ENCODE measurements around the gene NLK. TPM values are rescaled to one million over a fixed set of nuclear protein-coding genes. Genes with fewer than 3 reads are reported as not detected.

The NLK gene
- total and polyA plus RNA-seq, 2 of the 13 experiments (the other 11 are each of a cell fraction or from before 2014, with no cell fraction given): 13.4 to 14.6 TPM

DNA sequence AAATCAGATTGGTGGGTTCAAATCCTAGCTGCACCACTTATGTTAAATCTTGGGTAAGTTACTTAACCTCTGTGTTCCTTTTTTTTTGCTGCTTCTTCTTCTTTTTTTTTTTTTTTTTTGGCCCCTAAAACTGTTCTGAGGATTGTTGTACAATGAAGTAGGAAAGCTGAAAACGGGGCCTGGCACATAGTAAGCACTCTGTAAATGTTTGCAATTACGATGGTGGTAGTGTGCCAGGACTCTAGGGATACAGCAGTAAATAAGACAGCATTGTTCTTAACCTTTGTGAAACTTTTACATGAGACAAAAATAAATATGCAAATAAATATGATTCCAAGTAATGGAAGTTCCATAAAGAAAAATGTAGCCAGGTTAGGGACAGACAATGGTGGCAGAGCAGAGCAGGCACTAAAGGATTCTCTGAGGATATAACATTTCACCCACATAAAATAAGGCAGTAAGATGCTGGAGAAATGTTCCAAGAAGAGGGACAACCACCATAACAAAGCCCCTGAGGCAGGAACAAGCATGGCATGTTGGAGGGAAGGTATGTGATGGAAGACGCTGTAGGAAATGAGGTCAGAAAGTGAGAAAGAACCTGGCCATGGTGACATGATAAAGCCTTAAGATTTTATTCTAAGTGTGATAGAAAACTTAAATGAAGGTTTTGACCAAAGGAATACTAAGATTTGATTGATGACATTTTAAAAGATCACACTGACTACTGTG is 127.3 kb downstream of the NLK start:
- ChIA-PET CTCF (ENCODE audit: low intra/inter-chr PET ratio, low total read pairs) (no interaction called here), POLR2A (no interaction called here)
- no peak overlapping the region for H2AFZ ChIP-seq (ENCODE audit: low read length)
- ATAC-seq (no peak), DNase-seq (ENCODE audit: low spot score) (no peak), FAIRE-seq (no peak)
- H3K79me2 ChIP-seq (ENCODE audit: insufficient read depth, low read length): no peaks in the 10 kb centered on the region
- H3K4me1 ChIP-seq (ENCODE audit: insufficient read depth, low read length): no peaks in the 10 kb centered on the region
- no peaks in the 10 kb centered on the region for H4K20me1 ChIP-seq (ENCODE audit: insufficient read depth, low read length)
- intact Hi-C loops (cut with micrococcal nuclease; ENCODE audit: unreplicated experiment) (no loop called here), in situ Hi-C loops (cut with HindIII; ENCODE audit: extremely low pct_ligation_motif_present, low pct_unique_long_range_greater_than_20kb) (no loop called here)
- H3K4me3 ChIP-seq (replicated peaks in 1 of 3; ENCODE audit: insufficient read depth in 1 of 3, low read depth in 2 of 3, low read length in 3 of 3): no peak overlapping the region
- no peak overlapping the region for H3K27ac ChIP-seq (ENCODE audit: extremely low read length, insufficient read depth, low read length)
- H3K27me3 ChIP-seq (ENCODE audit: control insufficient read depth in 1 of 2, insufficient read depth in 2 of 2, low read length in 2 of 2): no peaks in the 10 kb centered on the region
- no peak overlapping the region for H3K4me2 ChIP-seq (ENCODE audit: low read depth, low read length)
- no TSS peak for BruUV-seq (replicated peaks)
- WGBS (ENCODE audit: low lambda C conversion rate): 97% methylated on average over 3 of the region's 3 CpGs
- TF ChIP-seq ZNF746 (CRISPR knock-in tag; IDR thresholded peaks at IDR 0.05): no peak
- no peak for TF ChIP-seq ZNF788 (CRISPR knock-in tag; IDR thresholded peaks at IDR 0.05; ENCODE audit: borderline replicate concordance)
- H3K36me3 ChIP-seq (replicated peaks in 1 of 2; ENCODE audit: control insufficient read depth in 1 of 2, insufficient read depth in 2 of 2, low read length in 2 of 2): peaks cover 0 to 2% of the 10 kb centered on the region in 2 experiments; a peak in 2 of 5 replicates
- no peaks in the 10 kb centered on the region for H3K9me3 ChIP-seq (ENCODE audit: low read length)
- no peak overlapping the region for H3K9ac ChIP-seq (ENCODE audit: insufficient read depth, low read depth, low read length)

- Histone ChIP-seq H3K27ac (ENCODE audit: extremely low read length, insufficient read depth, low read length) (no peak overlapping the region), H3K79me2 (ENCODE audit: insufficient read depth, low read length) (no peaks in the 10 kb centered on the region), H3K4me1 (ENCODE audit: insufficient read depth, low read length) (no peaks in the 10 kb centered on the region), H4K20me1 (ENCODE audit: insufficient read depth, low read length) (no peaks in the 10 kb centered on the region), H3K27me3 (ENCODE audit: control insufficient read depth in 1 of 2, insufficient read depth in 2 of 2, low read length in 2 of 2) (no peaks in the 10 kb centered on the region), H3K4me2 (ENCODE audit: low read depth, low read length) (no peak overlapping the region), H3K9ac (ENCODE audit: insufficient read depth, low read depth, low read length) (no peak overlapping the region), H3K9me3 (ENCODE audit: low read length) (no peaks in the 10 kb centered on the region), H3K36me3 (replicated peaks in 1 of 2; ENCODE audit: control insufficient read depth in 1 of 2, insufficient read depth in 2 of 2, low read length in 2 of 2) (peaks cover 0 to 2% of the 10 kb centered on the region in 2 experiments; a peak in 3 of 5 replicates), H2AFZ (ENCODE audit: low read length) (no peak overlapping the region), H3K4me3 (replicated peaks in 1 of 3; ENCODE audit: insufficient read depth in 1 of 3, low read depth in 2 of 3, low read length in 3 of 3) (no peak overlapping the region)
- no peak for ATAC-seq
- ChIA-PET CTCF (ENCODE audit: low intra/inter-chr PET ratio, low total read pairs) (no interaction called here), POLR2A (no interaction called here)
- FAIRE-seq: no peak
- no TSS peak for BruUV-seq (replicated peaks)
- DNase-seq (ENCODE audit: low spot score): no peak
- intact Hi-C loops (cut with micrococcal nuclease; ENCODE audit: unreplicated experiment): no loop called here
- in situ Hi-C loops (cut with HindIII; ENCODE audit: extremely low pct_ligation_motif_present, low pct_unique_long_range_greater_than_20kb): no loop called here
- TF ChIP-seq ZHX1 (CRISPR knock-in tag; IDR thresholded peaks at IDR 0.05; ENCODE audit: low read depth) (no peak), TFDP2 (CRISPR knock-in tag; IDR thresholded peaks at IDR 0.05) (no peak), RELA (CRISPR knock-in tag; IDR thresholded peaks at IDR 0.05) (no peak), ZBTB8A (CRISPR knock-in tag; IDR thresholded peaks at IDR 0.05; ENCODE audit: borderline replicate concordance, low read depth) (no peak), ZNF749 (CRISPR knock-in tag; IDR thresholded peaks at IDR 0.05; ENCODE audit: borderline replicate concordance) (no peak), POLR2AphosphoS5 (IDR thresholded peaks at IDR 0.05; ENCODE audit: low read depth, low read length) (no peak), RBM22 (optimal IDR thresholded peaks at IDR 0.05; ENCODE audit: low read length) (no peak), ZMYM3 (CRISPR knock-in tag; IDR thresholded peaks at IDR 0.05) (no peak), ZNF605 (CRISPR knock-in tag; IDR thresholded peaks at IDR 0.05) (no peak), MIER2 (CRISPR knock-in tag; IDR thresholded peaks at IDR 0.05) (no peak), LCORL (IDR thresholded peaks at IDR 0.05) (no peak), LCORL (CRISPR knock-in tag; IDR thresholded peaks at IDR 0.05) (no peak)
- TF ChIP-seq, protein P1, sequence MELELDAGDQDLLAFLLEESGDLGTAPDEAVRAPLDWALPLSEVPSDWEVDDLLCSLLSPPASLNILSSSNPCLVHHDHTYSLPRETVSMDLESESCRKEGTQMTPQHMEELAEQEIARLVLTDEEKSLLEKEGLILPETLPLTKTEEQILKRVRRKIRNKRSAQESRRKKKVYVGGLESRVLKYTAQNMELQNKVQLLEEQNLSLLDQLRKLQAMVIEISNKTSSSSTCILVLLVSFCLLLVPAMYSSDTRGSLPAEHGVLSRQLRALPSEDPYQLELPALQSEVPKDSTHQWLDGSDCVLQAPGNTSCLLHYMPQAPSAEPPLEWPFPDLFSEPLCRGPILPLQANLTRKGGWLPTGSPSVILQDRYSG (CRISPR knock-in tag; IDR thresholded peaks at IDR 0.05): no peak
These were observed 128.3 kb downstream of the NLK start for GRCh38 chr17:28170771-28171170.
